ENCODE data around the gene FBXL17.

- TF ChIP-seq CTCF (IDR thresholded peaks at IDR 0.05; ENCODE audit: insufficient read depth, low read depth, low read length) = no peak
- no peak for TF ChIP-seq EZH2 (IDR thresholded peaks at IDR 0.05; ENCODE audit: insufficient read depth, low read length)
These were observed 524.1 kb downstream of the FBXL17 start for GRCh38 chr5:107857785-107858184.
